GM21737 (cell line): ENCODE results near the gene SLC66A2.

Experiments used
- ATAC-seq: cut with Tn5 transposase; IDR thresholded peaks from one replicate; pipeline ENCODE4 v1.9.1; 2021; ENCODE audit warnings: mild to moderate bottlenecking, moderate library complexity; ENCODE audit not compliant: unreplicated experiment

SLC66A2 gene

GRCh38 chr18:79938196-79938595, 13.3 kb downstream of the SLC66A2 start:
- ATAC-seq = no peak

DNA sequence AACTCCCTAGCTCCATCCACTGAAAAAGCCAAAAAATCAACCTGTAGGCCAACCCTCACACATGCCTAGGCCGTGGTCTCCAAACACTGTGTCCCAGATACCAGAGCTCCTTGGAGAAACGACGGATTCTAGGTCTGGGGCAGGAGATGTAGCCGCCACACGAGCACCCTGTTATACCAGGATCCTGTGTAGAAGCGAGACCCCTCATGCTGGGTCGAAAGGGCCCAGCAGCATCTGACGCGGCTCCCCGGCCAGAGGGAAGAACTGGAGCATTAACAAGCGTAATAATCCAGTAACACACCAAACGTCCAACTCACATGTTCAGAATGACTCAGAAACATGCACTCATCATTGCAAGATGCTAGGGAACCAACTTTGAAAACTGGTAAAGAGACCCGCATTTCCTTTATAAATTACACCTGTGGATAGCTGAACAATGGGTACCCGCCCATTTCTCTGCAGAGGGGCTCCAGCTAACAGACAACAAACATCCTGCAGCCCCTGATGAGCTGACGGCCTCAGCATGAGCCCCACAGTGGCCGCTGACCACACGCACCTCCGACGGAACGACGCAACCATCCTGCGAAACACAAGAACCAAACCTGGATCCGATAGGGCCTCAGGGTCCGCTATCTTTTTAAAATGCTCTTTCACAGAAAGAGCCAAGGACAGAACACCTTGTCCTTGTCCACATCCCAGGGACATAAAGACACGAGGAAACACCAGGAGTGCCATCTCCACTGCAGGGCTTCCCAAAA, 14.2 kb downstream of the SLC66A2 start:
- no peak for ATAC-seq

- ATAC-seq = no peak
Measured at GRCh38 chr18:79936641-79937040, 14.8 kb downstream of the SLC66A2 start.

DNA sequence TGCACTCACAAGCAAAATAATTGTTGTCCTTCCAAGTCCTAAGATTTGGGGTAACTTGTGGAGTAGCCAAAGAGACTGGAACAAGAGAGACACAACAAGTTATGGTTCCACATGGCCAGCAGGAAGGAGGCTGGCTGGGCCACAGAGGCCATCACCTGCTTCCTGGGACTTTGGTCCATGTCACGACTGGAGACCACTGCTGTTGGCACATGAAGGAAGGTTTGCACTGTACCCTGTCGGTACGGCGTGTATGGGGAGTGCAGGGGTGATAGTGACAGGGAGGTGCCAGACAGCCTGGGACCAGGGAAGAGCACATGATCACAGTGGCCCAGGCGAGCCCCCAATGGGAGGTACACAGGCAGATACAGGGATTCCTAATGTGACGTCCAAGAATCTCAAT, 15.5 kb downstream of the SLC66A2 start:
- ATAC-seq = no peak

- ATAC-seq = no peak
Measured at GRCh38 chr18:79935499-79935898, 16.0 kb downstream of the SLC66A2 start.

- no peak for ATAC-seq
Measured at GRCh38 chr18:79935098-79935480, 16.4 kb downstream of the SLC66A2 start.

GRCh38 chr18:79934311-79935097, 16.9 kb downstream of the SLC66A2 start:
- no peak for ATAC-seq

GRCh38 chr18:79933765-79934164, 17.7 kb downstream of the SLC66A2 start:
- ATAC-seq = no peak

DNA sequence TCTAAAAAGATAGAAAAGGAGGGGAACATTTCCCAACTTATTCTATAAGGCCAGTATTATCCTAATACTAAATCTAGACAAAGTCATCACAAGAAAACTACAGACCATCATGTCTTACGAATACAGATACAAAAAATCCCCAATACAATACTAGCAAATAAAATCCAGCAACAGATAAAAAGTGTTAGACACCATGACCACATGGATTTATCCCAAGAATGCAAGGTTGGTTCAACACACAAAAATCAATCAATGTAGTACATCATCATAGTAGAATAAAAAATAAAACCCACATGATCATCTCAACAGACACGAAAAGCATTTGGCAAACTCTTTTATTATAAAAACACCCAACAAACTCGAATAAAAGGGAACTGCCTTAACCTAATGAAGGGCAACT, 18.5 kb downstream of the SLC66A2 start:
- ATAC-seq = no peak

GRCh38 chr18:79931475-79931874, 20.0 kb downstream of the SLC66A2 start:
- no peak for ATAC-seq

- ATAC-seq = no peak
Measured at GRCh38 chr18:79930020-79930642, 21.3 kb downstream of the SLC66A2 start.

DNA sequence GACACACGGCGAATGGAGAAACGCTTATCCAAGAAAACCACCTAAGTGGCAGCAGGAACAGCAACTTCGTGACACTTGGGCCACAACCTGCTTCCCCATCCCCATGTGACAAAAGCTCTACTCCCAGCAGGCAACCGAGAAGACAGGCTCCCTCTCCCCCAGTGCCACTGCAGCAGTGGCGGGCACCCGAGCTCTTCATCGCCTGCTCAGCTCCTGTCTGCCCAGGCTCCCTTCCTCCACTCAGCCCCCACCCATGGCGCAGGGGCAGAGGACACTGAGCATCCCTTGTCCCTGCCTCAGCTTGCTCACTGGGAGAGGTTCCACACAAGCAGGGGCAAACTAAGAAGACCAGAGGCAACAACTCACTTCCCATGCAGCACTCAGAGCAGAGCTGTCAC, 22.9 kb downstream of the SLC66A2 start:
- ATAC-seq = no peak

GRCh38 chr18:79927607-79928562, 23.6 kb downstream of the SLC66A2 start:
- no peak for ATAC-seq

DNA sequence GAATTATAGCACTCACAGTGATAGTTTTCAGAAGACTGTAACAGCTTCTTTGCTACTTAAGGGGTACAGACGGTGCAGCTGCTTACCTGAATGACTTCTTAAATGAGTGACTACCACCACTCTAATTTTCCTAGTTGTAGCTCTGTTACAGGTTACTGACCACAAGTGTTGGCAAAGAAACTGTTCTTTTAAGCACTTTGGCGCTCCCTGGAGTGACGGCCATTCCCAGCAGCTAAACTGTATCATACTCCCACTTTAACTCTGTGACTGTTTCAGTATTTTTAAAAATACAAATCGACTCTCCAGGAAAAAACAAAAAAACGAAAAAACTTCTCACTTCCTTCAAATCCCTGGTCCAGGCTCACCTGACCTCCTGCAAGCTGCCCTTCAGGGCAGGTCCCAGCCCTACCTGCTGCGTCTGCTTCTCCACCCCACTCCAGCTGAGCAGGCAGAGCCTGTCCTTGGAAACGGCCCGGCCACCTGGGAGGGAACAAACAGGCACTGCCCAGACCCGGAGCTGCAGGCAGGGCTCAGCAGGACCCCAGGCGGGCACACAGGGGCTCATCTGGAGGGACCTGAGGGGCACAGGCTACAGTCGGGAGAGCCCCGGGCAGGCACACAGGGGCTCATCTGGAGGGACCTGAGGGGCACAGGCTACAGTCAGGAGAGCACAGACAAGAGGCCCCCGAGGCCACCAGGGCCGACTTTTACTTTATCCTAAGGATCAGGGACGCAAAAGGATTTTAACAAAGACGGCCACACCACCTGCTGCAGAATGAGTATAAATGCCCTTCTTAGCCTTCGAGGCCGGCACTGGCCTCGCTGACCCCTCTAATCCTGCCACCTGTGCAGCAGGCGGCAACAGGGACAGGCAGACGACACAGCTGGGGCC, 24.5 kb downstream of the SLC66A2 start:
- no peak for ATAC-seq

DNA sequence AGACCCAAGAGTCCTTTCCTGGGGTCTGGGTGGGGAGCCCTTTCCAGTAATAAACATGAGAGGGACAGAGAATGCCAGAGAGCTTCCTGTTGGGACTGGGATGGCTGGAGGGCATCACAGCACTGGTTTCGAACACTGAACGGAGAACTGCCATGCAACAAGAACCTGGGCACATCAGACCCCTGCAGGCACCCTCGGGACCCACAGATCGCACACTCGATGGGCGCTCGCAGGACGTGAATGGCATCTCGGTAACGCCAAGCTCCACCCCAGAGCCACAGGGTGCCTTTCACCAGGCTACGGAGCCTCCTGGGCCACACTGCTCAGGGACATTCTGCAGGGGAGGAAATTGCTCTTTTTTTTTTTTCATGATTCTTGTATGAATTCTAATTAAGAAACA, 25.1 kb downstream of the SLC66A2 start:
- ATAC-seq = no peak

DNA sequence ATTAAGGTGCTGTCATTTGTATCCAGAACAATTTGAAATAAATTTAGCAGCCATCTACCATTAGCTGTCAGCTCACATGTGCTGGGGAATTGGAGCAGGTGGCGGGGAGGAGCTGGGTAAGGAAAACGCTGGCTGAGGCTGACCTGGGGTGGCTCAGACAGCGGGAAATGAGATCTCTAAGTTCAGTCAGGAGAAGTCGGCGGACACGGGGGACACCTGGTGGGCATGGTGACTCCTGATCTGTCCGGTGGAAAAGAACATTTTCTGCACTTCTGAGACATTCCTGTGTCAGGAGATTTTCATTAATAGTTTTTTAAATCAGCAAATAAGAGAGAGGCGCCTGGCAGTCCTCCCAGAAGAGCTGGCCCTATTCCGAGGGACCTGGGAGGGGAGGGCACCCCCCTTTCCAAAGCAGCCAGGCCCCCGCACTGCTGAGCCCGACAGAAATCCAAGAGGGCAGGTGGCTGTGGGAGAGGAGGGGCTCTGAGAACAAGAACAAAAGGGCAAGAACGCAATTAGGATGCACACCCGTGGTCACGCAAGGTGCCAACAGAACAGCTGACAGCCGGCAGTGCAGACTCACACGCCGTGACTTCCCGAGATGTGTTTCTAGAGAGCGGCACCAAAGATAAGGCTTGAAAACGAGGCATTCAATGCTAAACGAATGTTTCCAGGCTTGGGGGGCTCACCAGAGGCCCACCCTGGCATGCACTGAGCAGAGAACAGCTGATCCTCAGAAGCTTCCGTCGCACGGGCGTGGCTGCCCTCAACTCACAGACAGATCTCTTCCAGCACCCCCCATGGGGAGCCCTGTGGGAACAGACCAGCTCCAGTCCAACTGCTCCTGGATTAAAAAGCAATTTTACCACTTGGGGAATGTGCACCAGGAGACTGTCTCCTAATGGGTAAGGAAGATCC, 26.4 kb downstream of the SLC66A2 start:
- no peak for ATAC-seq

DNA sequence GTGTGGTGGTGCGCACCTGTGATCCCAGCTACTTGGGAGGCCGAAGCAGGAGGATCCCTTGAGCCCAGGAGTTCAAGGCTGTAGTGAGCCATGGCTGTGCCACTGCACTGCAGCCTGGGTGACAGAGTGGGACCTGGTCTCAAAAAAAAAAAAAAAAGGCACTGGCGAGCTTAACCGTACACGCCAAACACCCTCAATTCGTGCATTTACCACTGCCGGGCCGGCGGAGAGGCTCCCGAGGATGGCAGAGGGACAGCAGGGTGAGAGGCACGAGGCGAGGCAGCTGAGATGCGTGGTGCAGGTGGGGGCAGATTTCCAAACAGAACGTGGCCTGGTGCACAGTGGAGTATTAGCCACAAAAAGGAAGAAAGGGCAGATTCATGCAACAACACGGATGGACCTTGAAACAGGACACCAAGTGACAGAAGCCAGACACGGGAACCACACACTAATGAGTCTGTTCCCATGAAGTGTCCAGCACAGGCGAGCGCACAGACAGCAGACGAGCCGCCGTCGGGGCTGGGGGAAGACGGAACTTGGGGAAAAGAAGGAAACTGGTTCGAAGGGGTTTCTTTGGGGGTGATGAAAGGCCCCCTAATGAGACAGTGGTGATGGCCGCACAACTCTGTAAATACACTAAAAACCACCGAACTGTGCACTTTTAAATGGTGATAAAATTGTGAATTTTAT, 27.4 kb downstream of the SLC66A2 start:
- ATAC-seq = no peak

- ATAC-seq = no peak
Measured at GRCh38 chr18:79922971-79923411, 28.5 kb downstream of the SLC66A2 start.
